Fibroblast of lung (primary cell): ENCODE results near the gene GLDN. TPM values are rescaled to one million over a fixed set of nuclear protein-coding genes. Genes with fewer than 3 reads are reported as not detected.

Experiments used
- DNase-seq, 2 donors: peaks; one replicate each; pipeline versions ENCODE4 v3.0.0 to v3.0.0-alpha.2; 2010; ENCODE audit warnings: low read depth in 2 of 2
- H2AFZ ChIP-seq: 2 replicates; pipeline ENCODE4 v1.5.1; 2012; ENCODE audit warnings: low read length, control low read depth, inconsistent platforms
- H3K27ac ChIP-seq: 2 replicates; pipeline ENCODE4 v1.5.1; 2011; ENCODE audit warnings: low read length, control low read depth; ENCODE audit not compliant: insufficient read depth
- H3K27me3 ChIP-seq: 2 replicates; pipeline ENCODE4 v1.5.1; 2011; ENCODE audit warnings: mild to moderate bottlenecking, low read length; ENCODE audit not compliant: control insufficient read depth, insufficient read depth
- H3K36me3 ChIP-seq: 2 replicates; pipeline ENCODE4 v1.5.1; 2011; ENCODE audit warnings: low read length; ENCODE audit not compliant: control insufficient read depth, insufficient read depth
- H3K4me1 ChIP-seq: 2 replicates; pipeline ENCODE4 v1.5.1; 2011; ENCODE audit warnings: low read length; ENCODE audit not compliant: control insufficient read depth, insufficient read depth; ENCODE audit errors: extremely low read depth
- H3K4me2 ChIP-seq: 2 replicates; pipeline ENCODE4 v1.5.1; 2011; ENCODE audit warnings: low read length, control low read depth; ENCODE audit not compliant: insufficient read depth; ENCODE audit errors: extremely low read depth
- H3K4me3 ChIP-seq, 4 experiments: fragments of 200-600 bp in 1 of 4; sonication (generic) in 1 of 4; replicated peaks in 1 of 4; 2 replicates each; pipeline ENCODE4 v1.5.1; 2011 to 2016; ENCODE audit warnings: low read length in 4 of 4, low read depth in 3 of 4, mild to moderate bottlenecking in 3 of 4, control low read depth in 2 of 4, inconsistent platforms in 1 of 4, mixed read lengths in 1 of 4; ENCODE audit not compliant: insufficient read depth in 1 of 4; ENCODE audit errors: control extremely low read depth in 1 of 4
- H3K79me2 ChIP-seq: 2 replicates; pipeline ENCODE4 v1.5.1; 2012; ENCODE audit warnings: mild to moderate bottlenecking, low read length, inconsistent platforms; ENCODE audit not compliant: control insufficient read depth, insufficient read depth
- H3K9ac ChIP-seq: 2 replicates; pipeline ENCODE4 v1.5.1; 2011; ENCODE audit warnings: mild to moderate bottlenecking, low read length, control low read depth; ENCODE audit not compliant: insufficient read depth
- H3K9me3 ChIP-seq: 2 replicates; pipeline ENCODE4 v1.5.1; 2012; ENCODE audit warnings: low read depth, low read length; ENCODE audit not compliant: control insufficient read depth, insufficient read depth
- H4K20me1 ChIP-seq: 2 replicates; pipeline ENCODE4 v1.5.1; 2011; ENCODE audit warnings: low read length; ENCODE audit not compliant: control insufficient read depth, insufficient read depth; ENCODE audit errors: extremely low read depth
- CTCF ChIP-seq, 2 donors: IDR thresholded peaks in 1 of 2; conservative IDR thresholded peaks in 1 of 2; 1 replicate in 1 of 2; 2 replicates in 1 of 2; pipeline ENCODE4 v1.5.1; 2011 to 2012; ENCODE audit warnings: low read length in 2 of 2, control low read depth in 1 of 2, inconsistent platforms in 1 of 2, low read depth in 1 of 2, mild to moderate bottlenecking in 1 of 2
- EZH2 ChIP-seq: IDR thresholded peaks from 2 replicates; pipeline ENCODE4 v1.5.1; 2012; ENCODE audit warnings: low read length, control low read depth, mild to moderate bottlenecking; ENCODE audit errors: missing control alignments
- polyA plus RNA-seq, 2 donors: library from polyadenylated mRNA; depleted of rRNA in 1 of 2; stranded (reverse) in 1 of 2; unstranded in 1 of 2; fragments of >200 nt; gene quantifications; 2 replicates each; pipeline ENCODE4 v1.2.1, GENCODE V29; 2011 to 2012; ENCODE audit warnings: missing spikeins in 1 of 2
- total RNA-seq: library from RNA; depleted of rRNA; stranded (reverse); fragments of >200 nt; gene quantifications from 2 replicates; pipeline ENCODE4 v1.2.1, GENCODE V29; 2014

GLDN gene
- total and polyA plus RNA-seq, 2 donors (not counting 1 experiment from before 2014, with no cell fraction given): 1.8 to 50.7 TPM

- Histone ChIP-seq H3K9ac (no peak overlapping the region), H3K4me3 (no peak overlapping the region), H3K4me1 (peaks cover 3% of the 10 kb centered on the region), H2AFZ (no peak overlapping the region), H3K4me2 (no peak overlapping the region), H4K20me1 (no peaks in the 10 kb centered on the region), H3K79me2 (no peaks in the 10 kb centered on the region), H3K36me3 (no peaks in the 10 kb centered on the region), H3K27me3 (peaks cover 2% of the 10 kb centered on the region), H3K9me3 (no peaks in the 10 kb centered on the region), H3K27ac (no peak overlapping the region)
- DNase-seq: no peak
- TF ChIP-seq EZH2: no peak
- TF ChIP-seq CTCF (conservative IDR thresholded peaks at IDR 0.05 in 1 of 2, IDR thresholded peaks at IDR 0.05 in 1 of 2; ENCODE audit: low read depth in 1 of 2, low read length in 2 of 2): no peak
Observed at GRCh38 chr15:51363383-51363782, 21.9 kb downstream of the GLDN start.

GRCh38 chr15:51365417-51365816, 24.0 kb downstream of the GLDN start:
- H3K27ac ChIP-seq: no peak overlapping the region
- no peak overlapping the region for H3K4me2 ChIP-seq
- DNase-seq: no peak
- TF ChIP-seq CTCF (conservative IDR thresholded peaks at IDR 0.05 in 1 of 2, IDR thresholded peaks at IDR 0.05 in 1 of 2; ENCODE audit: low read depth in 1 of 2, low read length in 2 of 2) (no peak), EZH2 (no peak)
- H4K20me1 ChIP-seq: no peaks in the 10 kb centered on the region
- H3K36me3 ChIP-seq: no peaks in the 10 kb centered on the region
- peaks cover 2% of the 10 kb centered on the region for H3K27me3 ChIP-seq
- no peak overlapping the region for H3K4me3 ChIP-seq
- no peak overlapping the region for H2AFZ ChIP-seq
- no peaks in the 10 kb centered on the region for H3K9me3 ChIP-seq
- H3K79me2 ChIP-seq: no peaks in the 10 kb centered on the region
- H3K4me1 ChIP-seq: peaks cover 16% of the 10 kb centered on the region
- no peak overlapping the region for H3K9ac ChIP-seq

GRCh38 chr15:51366071-51366470, 24.6 kb downstream of the GLDN start:
- Histone ChIP-seq H3K4me3 (no peak overlapping the region), H3K36me3 (no peaks in the 10 kb centered on the region), H3K4me1 (peaks cover 16% of the 10 kb centered on the region), H3K79me2 (no peaks in the 10 kb centered on the region), H3K4me2 (no peak overlapping the region), H3K9me3 (no peaks in the 10 kb centered on the region), H3K27ac (no peak overlapping the region), H3K27me3 (no peaks in the 10 kb centered on the region), H2AFZ (no peak overlapping the region), H3K9ac (no peak overlapping the region), H4K20me1 (no peaks in the 10 kb centered on the region)
- no peak for TF ChIP-seq CTCF (conservative IDR thresholded peaks at IDR 0.05 in 1 of 2, IDR thresholded peaks at IDR 0.05 in 1 of 2; ENCODE audit: low read depth in 1 of 2, low read length in 2 of 2)
- no peak for TF ChIP-seq EZH2
- no peak for DNase-seq
